ENCODE results near the gene MACROD1. TPM values are rescaled to one million over a fixed set of nuclear protein-coding genes. Genes with fewer than 3 reads are reported as not detected.

The MACROD1 gene
- total and polyA plus RNA-seq, 9 of the 15 experiments (the other 6 are each of a cell fraction or from before 2014, with no cell fraction given), result 1.1 to 60.0 (median 26.4) TPM

DNA sequence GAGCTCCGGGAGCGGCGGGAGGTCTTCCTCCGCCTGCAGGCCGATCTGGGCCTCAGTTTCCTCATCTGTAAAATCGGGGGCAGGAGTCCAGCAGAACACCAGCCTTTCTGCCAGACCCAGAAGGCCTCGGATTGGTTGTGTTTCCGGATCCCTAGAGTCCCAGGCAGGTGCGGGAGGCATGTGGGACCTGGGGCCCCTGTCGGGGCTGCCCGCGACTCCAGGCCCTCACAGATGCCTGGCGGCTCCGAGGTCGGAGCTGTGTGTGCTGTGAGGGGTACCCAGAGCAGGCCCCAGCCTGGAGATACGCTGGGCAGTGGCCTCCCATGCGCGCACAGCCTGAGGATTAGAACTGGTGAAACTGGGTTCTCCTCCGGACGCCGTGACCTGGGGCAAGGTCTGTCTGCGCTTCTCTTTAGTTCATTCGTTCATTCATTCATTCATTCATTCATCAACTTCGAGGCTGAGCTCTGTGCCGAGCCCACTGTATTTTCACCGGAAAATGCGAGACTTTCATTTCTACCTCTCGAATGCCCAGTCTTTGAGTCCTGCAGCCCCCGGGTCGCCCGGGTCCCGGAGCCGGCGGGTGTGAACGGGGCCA lies 105.6 kb downstream of the MACROD1 start:
- Histone ChIP-seq H3K9ac (ENCODE audit: insufficient read depth in 1 of 2, low read depth in 2 of 2, low read length in 2 of 2) (peak overlapping the region in 1 of 2 experiments; percentile 82; a peak in 1 of 4 replicates), H3K27me3 (ENCODE audit: control insufficient read depth in 2 of 2, insufficient read depth in 2 of 2, low read length in 2 of 2) (no peaks in the 10 kb centered on the region), H4K20me1 (replicated peaks; ENCODE audit: control insufficient read depth, insufficient read depth, low read length) (peaks cover 72% of the 10 kb centered on the region), H3K4me2 (ENCODE audit: insufficient read depth, low read length) (peak overlapping the region; percentile 80), H3K9me3 (replicated peaks; ENCODE audit: control insufficient read depth, insufficient read depth, low read depth, low read length) (no peaks in the 10 kb centered on the region), H3K9me1 (ENCODE audit: control insufficient read depth, insufficient read depth, low read length) (peaks cover 5% of the 10 kb centered on the region), H3K27ac (ENCODE audit: extremely low read depth, low read depth, low read length) (no peak overlapping the region), H3K79me2 (ENCODE audit: control insufficient read depth, insufficient read depth, low read length) (no peaks in the 10 kb centered on the region), H3K36me3 (ENCODE audit: control insufficient read depth, insufficient read depth, low read length) (no peaks in the 10 kb centered on the region), H2AFZ (ENCODE audit: low read depth, low read length) (no peak overlapping the region), H3K4me3 (peak overlapping the region; percentile 33), H3K4me1 (replicated peaks in 1 of 2; ENCODE audit: control insufficient read depth in 2 of 2, insufficient read depth in 2 of 2, low read length in 2 of 2) (peaks cover 8 to 48% of the 10 kb centered on the region in 2 experiments; a peak in 4 of 5 replicates)
- ATAC-seq (no peak; the same call in 2 of the 3 replicates), FAIRE-seq (peak; percentile 32), DNase-seq (ENCODE audit: extremely low read depth in 1 of 4, low spot score in 3 of 4) (no peak)
- BruUV-seq (replicated peaks), result no TSS peak
- POLR2A ChIA-PET, result no interaction called here
- TF ChIP-seq KDM4B (IDR thresholded peaks at IDR 0.05; ENCODE audit: borderline replicate concordance in 2 of 2, low read depth in 1 of 2) (no peak), ZBTB7A (IDR thresholded peaks at IDR 0.05; ENCODE audit: borderline replicate concordance, control insufficient read depth, low read depth, low read length) (0 out of 2 replicates have a peak, but pooled peaks have one; percentile 32), U2AF1 (optimal IDR thresholded peaks at IDR 0.05; ENCODE audit: low read depth, low read length) (no peak), ZNF24 (IDR thresholded peaks at IDR 0.05) (peak; percentile 99), HNRNPL (IDR thresholded peaks at IDR 0.05; ENCODE audit: low read depth, low read length) (0 out of 2 replicates have a peak, but pooled peaks have one; percentile 33)
- in situ Hi-C loops (cut with MboI) (no loop called here), intact Hi-C loops (cut with micrococcal nuclease) (no loop called here)
- WGBS (ENCODE audit: insufficient coverage, low coverage, missing lambda C conversion rate), result 29% methylated on average over 33 of the region's 35 CpGs
- CTCF ChIA-PET (ENCODE audit: low intra/inter-chr PET ratio), result no interaction called here
